OCI-LY1 (cell line): ENCODE data around the gene TTC13.

Source experiments
- H2AFZ ChIP-seq: fragments of 200-600 bp; sonication (generic), shearing (Covaris generic); 2 replicates; pipeline ENCODE4 v1.6.0; 2014; ENCODE audit warnings: antibody characterized with exemption, mild to moderate bottlenecking, low read length
- H3F3A ChIP-seq: fragments of 200-600 bp; sonication (generic), shearing (Covaris generic); 2 replicates; pipeline ENCODE4 v1.6.0; 2014; ENCODE audit warnings: mild to moderate bottlenecking, antibody characterized with exemption, low read length, moderate library complexity; ENCODE audit not compliant: insufficient read depth
- H3K27ac ChIP-seq: fragments of 200-600 bp; sonication (generic); 2 replicates; pipeline ENCODE4 v1.5.1; 2014; ENCODE audit warnings: low read length, mixed run types, mild to moderate bottlenecking, low read depth; ENCODE audit not compliant: poor library complexity, severe bottlenecking
- H3K27me3 ChIP-seq: fragments of 200-600 bp; sonication (generic); 2 replicates; pipeline ENCODE4 v1.6.0; 2014; ENCODE audit warnings: antibody characterized with exemption, mild to moderate bottlenecking, low read length, moderate library complexity; ENCODE audit not compliant: insufficient read depth
- H3K36me3 ChIP-seq: fragments of 200-600 bp; sonication (generic); 2 replicates; pipeline ENCODE4 v1.6.1; 2014; ENCODE audit warnings: mild to moderate bottlenecking, antibody characterized with exemption, low read length, moderate library complexity, mixed read lengths; ENCODE audit not compliant: insufficient read depth
- H3K4me1 ChIP-seq: fragments of 200-600 bp; sonication (generic); 2 replicates; pipeline ENCODE4 v1.5.1; 2014; ENCODE audit warnings: mild to moderate bottlenecking, low read length, moderate library complexity; ENCODE audit not compliant: insufficient read depth, severe bottlenecking
- H3K4me2 ChIP-seq: fragments of 200-600 bp; sonication (generic), shearing (Covaris generic); 2 replicates; pipeline ENCODE4 v1.6.1; 2014; ENCODE audit warnings: low read length
- H3K4me3 ChIP-seq: fragments of 200-600 bp; sonication (generic); 2 replicates; pipeline ENCODE4 v1.5.1; 2014; ENCODE audit warnings: low read length, low read depth, mild to moderate bottlenecking, mixed read lengths; ENCODE audit not compliant: poor library complexity, severe bottlenecking
- H3K79me2 ChIP-seq: fragments of 200-600 bp; shearing (Covaris generic); 2 replicates; pipeline ENCODE4 v1.6.1; 2016; ENCODE audit warnings: mixed run types, low read length, mixed read lengths; ENCODE audit not compliant: insufficient read depth
- H3K9ac ChIP-seq: fragments of 200-600 bp; sonication (generic), shearing (Covaris generic); 2 replicates; pipeline ENCODE4 v1.6.1; 2014; ENCODE audit warnings: mild to moderate bottlenecking, low read length, mixed read lengths
- H3K9me2 ChIP-seq: fragments of 200-600 bp; sonication (generic), shearing (Covaris generic); 2 replicates; pipeline ENCODE4 v1.6.1; 2014; ENCODE audit warnings: low read depth, mild to moderate bottlenecking, low read length, mixed read lengths
- H3K9me3 ChIP-seq: fragments of 200-600 bp; shearing (Covaris generic); 2 replicates; pipeline ENCODE4 v1.6.1; 2014; ENCODE audit warnings: low read length, mixed read lengths
- H4K20me1 ChIP-seq: fragments of 200-600 bp; sonication (generic), shearing (Covaris generic); 2 replicates; pipeline ENCODE4 v1.6.0; 2016; ENCODE audit warnings: mild to moderate bottlenecking, low read length; ENCODE audit not compliant: insufficient read depth
- EZH2 ChIP-seq: fragments of 200-600 bp; sonication (generic), shearing (Covaris generic); IDR thresholded peaks from 2 replicates; pipeline ENCODE4 v1.8.0; 2017; ENCODE audit warnings: borderline replicate concordance, mixed run types, mild to moderate bottlenecking, antibody characterized with exemption, low read length, moderate library complexity, mixed read lengths
- TF ChIP-seq, protein P1 (sequence below): fragments of 200-600 bp; sonication (generic), shearing (Covaris generic); IDR thresholded peaks from 2 replicates; pipeline ENCODE4 v1.5.1; 2017; ENCODE audit warnings: mild to moderate bottlenecking, antibody characterized with exemption, low read length, moderate library complexity, mixed read lengths

TTC13 gene

DNA sequence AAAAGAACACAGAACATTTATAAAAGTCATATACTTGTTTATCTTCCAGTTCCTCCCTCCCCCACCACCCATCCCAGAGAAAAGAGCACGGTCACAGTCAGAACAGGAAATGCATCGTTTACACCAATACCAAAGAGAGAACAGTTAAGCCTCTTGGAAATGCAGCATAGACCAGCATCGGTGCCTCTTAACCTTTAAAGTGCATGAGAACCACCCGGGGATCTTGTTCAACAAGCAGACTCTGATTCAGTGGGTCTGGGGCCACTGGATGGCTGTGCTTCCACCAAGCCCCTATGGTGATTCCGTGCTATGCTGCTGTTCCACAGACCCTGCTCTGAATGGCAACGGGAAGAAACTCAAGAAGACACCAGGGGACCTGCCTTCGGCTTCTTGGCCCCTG lies 42.2 kb upstream of the TTC13 start:
- Histone ChIP-seq H3F3A (no peaks in the 10 kb centered on the region), H3K9me2 (no peaks in the 10 kb centered on the region), H3K4me2 (no peak overlapping the region), H3K4me3 (no peak overlapping the region), H4K20me1 (no peaks in the 10 kb centered on the region), H3K9me3 (no peaks in the 10 kb centered on the region), H3K27me3 (no peaks in the 10 kb centered on the region), H3K4me1 (no peaks in the 10 kb centered on the region), H3K27ac (no peak overlapping the region), H3K79me2 (no peaks in the 10 kb centered on the region), H2AFZ (no peak overlapping the region), H3K36me3 (no peaks in the 10 kb centered on the region), H3K9ac (no peak overlapping the region)
- TF ChIP-seq, protein P1, sequence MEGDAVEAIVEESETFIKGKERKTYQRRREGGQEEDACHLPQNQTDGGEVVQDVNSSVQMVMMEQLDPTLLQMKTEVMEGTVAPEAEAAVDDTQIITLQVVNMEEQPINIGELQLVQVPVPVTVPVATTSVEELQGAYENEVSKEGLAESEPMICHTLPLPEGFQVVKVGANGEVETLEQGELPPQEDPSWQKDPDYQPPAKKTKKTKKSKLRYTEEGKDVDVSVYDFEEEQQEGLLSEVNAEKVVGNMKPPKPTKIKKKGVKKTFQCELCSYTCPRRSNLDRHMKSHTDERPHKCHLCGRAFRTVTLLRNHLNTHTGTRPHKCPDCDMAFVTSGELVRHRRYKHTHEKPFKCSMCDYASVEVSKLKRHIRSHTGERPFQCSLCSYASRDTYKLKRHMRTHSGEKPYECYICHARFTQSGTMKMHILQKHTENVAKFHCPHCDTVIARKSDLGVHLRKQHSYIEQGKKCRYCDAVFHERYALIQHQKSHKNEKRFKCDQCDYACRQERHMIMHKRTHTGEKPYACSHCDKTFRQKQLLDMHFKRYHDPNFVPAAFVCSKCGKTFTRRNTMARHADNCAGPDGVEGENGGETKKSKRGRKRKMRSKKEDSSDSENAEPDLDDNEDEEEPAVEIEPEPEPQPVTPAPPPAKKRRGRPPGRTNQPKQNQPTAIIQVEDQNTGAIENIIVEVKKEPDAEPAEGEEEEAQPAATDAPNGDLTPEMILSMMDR = no peak
- TF ChIP-seq EZH2 = no peak

DNA sequence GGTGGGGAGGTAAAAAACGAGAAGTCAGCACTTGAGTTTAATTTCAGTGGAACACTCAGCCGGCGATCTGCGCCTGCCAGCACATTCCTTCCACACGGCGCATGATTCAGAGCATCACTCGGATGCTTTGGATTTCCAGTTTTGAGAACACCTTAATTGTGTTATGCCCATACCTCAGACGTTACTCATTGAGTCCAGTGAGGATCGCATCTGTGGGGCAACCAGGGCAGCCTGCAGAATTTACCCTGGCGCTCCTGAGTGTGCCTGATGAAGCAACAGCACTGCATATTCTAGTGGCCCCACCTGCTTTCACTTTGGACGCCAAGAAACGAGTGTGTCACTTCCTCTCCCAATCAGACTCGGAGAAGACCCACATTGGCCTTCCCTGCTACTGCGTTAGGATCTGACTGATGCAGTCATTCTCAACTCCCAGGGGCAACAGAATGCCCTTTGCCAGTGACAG lies 41.5 kb upstream of the TTC13 start:
- Histone ChIP-seq H3K36me3 (no peaks in the 10 kb centered on the region), H3F3A (no peaks in the 10 kb centered on the region), H3K27me3 (no peaks in the 10 kb centered on the region), H3K9me3 (no peaks in the 10 kb centered on the region), H3K4me1 (no peaks in the 10 kb centered on the region), H3K9me2 (no peaks in the 10 kb centered on the region), H3K4me3 (no peak overlapping the region), H3K79me2 (no peaks in the 10 kb centered on the region), H3K27ac (no peak overlapping the region), H3K4me2 (no peak overlapping the region), H2AFZ (no peak overlapping the region), H4K20me1 (no peaks in the 10 kb centered on the region), H3K9ac (no peak overlapping the region)
- TF ChIP-seq EZH2 = no peak
- TF ChIP-seq, protein P1 = no peak

DNA sequence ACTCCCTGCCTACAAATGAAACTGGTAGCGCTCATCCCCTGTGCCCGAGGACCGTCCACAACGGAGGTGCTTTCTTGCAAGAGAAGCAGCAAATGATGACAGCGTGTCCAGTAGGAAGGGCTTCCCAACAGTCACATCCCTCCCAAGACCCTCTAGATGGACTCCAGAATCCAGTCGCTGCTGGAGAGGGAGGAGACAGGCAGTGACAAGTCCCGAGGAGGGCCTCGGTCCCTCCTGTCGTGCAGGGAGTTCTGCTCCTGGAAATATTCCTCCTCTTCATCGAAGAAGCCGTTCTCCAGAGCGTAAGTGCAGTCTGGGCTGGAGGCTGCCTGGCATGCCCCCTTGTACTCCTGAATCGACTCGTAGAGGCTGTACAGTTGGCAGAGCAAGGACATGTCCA lies 41.0 kb upstream of the TTC13 start:
- H3F3A ChIP-seq = no peaks in the 10 kb centered on the region
- no peak overlapping the region for H3K4me3 ChIP-seq
- H3K27me3 ChIP-seq = no peaks in the 10 kb centered on the region
- H3K4me1 ChIP-seq = no peaks in the 10 kb centered on the region
- no peaks in the 10 kb centered on the region for H3K9me3 ChIP-seq
- no peaks in the 10 kb centered on the region for H3K79me2 ChIP-seq
- no peaks in the 10 kb centered on the region for H3K36me3 ChIP-seq
- no peaks in the 10 kb centered on the region for H4K20me1 ChIP-seq
- H3K27ac ChIP-seq = no peak overlapping the region
- no peaks in the 10 kb centered on the region for H3K9me2 ChIP-seq
- no peak overlapping the region for H3K9ac ChIP-seq
- no peak for TF ChIP-seq EZH2
- TF ChIP-seq, protein P1 = no peak
- H3K4me2 ChIP-seq = no peak overlapping the region
- no peak overlapping the region for H2AFZ ChIP-seq
